ENCODE measurements around the gene NCOR2.

The NCOR2 gene

DNA sequence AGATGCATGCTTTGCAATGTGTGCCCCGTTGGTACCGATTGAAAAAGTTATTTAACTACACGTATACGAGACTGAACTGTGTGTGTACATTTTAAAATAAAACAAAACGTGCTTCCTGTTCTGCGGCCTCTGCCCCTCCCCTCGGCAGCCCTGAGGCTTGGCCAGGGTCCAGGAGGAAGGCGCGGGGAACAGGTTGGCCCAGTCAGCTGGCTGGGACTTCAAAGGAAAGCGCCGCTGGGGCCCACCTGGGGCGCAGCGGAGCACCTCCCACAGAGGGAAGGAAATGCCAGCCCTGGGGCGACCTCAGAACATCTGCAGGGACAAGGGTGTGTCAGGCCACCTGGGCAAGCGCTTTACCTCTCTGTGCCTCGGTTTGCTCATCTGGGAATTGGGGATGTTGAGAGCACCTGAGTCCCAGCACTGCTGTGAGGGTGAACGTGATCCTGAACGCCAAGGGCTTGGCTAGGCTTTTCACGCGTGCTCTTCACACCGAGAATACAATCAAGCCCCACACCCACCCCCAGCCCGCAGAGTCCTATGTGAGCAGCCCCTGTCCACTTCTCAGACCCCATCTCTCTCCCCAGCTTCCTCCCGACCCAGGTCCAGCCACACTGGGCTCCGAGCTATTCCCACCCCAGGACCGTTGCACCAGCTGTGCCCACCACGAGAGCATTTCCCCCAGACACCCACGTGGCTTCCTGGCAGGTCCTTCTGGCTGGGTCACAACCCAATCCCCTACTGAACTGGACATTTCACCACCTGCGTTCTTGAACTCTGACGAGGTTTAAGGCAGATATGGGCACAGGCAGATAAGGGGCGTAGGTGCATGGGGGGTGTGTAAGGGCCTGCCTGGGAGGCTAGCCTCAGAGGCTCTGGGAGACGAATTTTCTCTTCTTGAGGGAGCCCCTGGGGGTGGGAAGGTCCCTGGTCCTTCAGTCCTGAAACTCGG lies 41.9 kb upstream of the NCOR2 start:
- Histone ChIP-seq H3K4me1 (ENCODE audit: control insufficient read depth, insufficient read depth, low read length) (no peaks in the 10 kb centered on the region), H3K27ac (ENCODE audit: insufficient read depth, low read depth, low read length, poor library complexity, severe bottlenecking) (no peak overlapping the region), H3K27me3 (ENCODE audit: control insufficient read depth, insufficient read depth, low read length, poor library complexity, severe bottlenecking) (no peaks in the 10 kb centered on the region), H3K4me3 (ENCODE audit: insufficient read depth, low read depth, low read length) (no peak overlapping the region), H3K36me3 (ENCODE audit: control insufficient read depth, insufficient read depth, low read length) (no peaks in the 10 kb centered on the region), H3K9me3 (ENCODE audit: control insufficient read depth, low read length) (no peaks in the 10 kb centered on the region)
- WGBS, 2 experiments: 81 to 83% methylated on average over 32 of the region's 32 CpGs

DNA sequence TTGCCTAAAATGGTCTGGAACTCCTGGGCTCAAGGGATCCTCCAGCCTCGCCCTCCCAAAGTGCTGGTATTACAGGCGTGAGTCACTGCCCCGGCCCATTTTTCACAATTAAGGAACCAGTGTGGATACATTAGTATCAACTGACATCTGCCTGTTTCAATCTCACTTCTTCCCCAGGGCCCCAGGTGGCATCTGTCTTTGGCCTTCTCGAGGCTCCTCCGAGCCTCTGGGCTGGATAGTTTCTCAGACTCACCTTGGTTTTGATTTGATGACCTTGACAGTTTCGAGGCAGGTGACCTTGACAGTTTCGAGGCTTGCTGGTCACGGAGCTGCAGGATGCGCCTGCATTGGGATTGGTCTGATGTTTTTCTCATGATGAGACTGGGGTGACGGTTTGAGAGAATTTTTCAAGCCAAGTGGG lies 41.0 kb upstream of the NCOR2 start:
- whole genome bisulfite sequencing, 2 experiments: 91 to 92% methylated on average over 10 of the region's 10 CpGs
- Histone ChIP-seq H3K4me3 (ENCODE audit: insufficient read depth, low read depth, low read length) (no peak overlapping the region), H3K36me3 (ENCODE audit: control insufficient read depth, insufficient read depth, low read length) (no peaks in the 10 kb centered on the region), H3K4me1 (ENCODE audit: control insufficient read depth, insufficient read depth, low read length) (no peaks in the 10 kb centered on the region), H3K9me3 (ENCODE audit: control insufficient read depth, low read length) (no peaks in the 10 kb centered on the region), H3K27ac (ENCODE audit: insufficient read depth, low read depth, low read length, poor library complexity, severe bottlenecking) (no peak overlapping the region), H3K27me3 (ENCODE audit: control insufficient read depth, insufficient read depth, low read length, poor library complexity, severe bottlenecking) (no peaks in the 10 kb centered on the region)

DNA sequence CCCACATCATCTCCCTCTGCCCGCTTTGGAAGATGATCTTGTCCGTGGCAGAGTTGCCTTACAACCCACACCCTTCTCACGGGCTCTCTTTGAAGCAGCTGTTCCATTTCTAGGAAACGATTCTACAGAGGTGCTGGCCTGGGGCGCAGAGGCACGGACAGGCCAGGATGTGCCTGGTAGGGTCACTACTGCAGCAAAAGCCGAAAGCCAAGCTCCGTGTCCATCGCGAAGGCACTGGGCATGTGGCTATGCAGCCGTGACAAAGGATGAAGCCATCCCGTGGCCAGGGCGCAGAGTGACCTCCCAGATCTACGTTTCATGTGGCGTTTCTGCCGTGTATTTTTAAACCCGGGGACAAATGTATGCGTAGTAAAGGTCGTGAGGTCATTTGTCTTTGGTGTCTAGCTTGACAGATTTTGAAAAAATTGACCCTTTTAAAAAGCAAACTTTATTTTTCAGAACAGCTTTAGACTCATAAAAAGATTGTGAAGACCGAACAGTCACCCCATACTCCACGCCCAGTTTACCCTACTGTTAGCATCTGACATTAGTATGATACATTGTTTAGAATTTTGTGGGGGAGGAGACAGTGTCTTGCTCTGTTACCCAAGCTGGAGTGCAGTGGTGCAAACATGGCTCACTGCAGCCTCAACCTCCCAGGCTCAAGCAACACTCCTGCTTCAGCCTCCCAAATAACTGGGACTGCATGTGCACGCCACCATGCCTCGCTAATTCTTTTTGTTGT lies 40.4 kb upstream of the NCOR2 start:
- Histone ChIP-seq H3K4me1 (ENCODE audit: control insufficient read depth, insufficient read depth, low read length) (no peaks in the 10 kb centered on the region), H3K27me3 (ENCODE audit: control insufficient read depth, insufficient read depth, low read length, poor library complexity, severe bottlenecking) (no peaks in the 10 kb centered on the region), H3K4me3 (ENCODE audit: insufficient read depth, low read depth, low read length) (no peak overlapping the region), H3K27ac (ENCODE audit: insufficient read depth, low read depth, low read length, poor library complexity, severe bottlenecking) (no peak overlapping the region), H3K36me3 (ENCODE audit: control insufficient read depth, insufficient read depth, low read length) (no peaks in the 10 kb centered on the region), H3K9me3 (ENCODE audit: control insufficient read depth, low read length) (no peaks in the 10 kb centered on the region)
- WGBS, 2 experiments: 95% methylated on average over 23 of the region's 23 CpGs

DNA sequence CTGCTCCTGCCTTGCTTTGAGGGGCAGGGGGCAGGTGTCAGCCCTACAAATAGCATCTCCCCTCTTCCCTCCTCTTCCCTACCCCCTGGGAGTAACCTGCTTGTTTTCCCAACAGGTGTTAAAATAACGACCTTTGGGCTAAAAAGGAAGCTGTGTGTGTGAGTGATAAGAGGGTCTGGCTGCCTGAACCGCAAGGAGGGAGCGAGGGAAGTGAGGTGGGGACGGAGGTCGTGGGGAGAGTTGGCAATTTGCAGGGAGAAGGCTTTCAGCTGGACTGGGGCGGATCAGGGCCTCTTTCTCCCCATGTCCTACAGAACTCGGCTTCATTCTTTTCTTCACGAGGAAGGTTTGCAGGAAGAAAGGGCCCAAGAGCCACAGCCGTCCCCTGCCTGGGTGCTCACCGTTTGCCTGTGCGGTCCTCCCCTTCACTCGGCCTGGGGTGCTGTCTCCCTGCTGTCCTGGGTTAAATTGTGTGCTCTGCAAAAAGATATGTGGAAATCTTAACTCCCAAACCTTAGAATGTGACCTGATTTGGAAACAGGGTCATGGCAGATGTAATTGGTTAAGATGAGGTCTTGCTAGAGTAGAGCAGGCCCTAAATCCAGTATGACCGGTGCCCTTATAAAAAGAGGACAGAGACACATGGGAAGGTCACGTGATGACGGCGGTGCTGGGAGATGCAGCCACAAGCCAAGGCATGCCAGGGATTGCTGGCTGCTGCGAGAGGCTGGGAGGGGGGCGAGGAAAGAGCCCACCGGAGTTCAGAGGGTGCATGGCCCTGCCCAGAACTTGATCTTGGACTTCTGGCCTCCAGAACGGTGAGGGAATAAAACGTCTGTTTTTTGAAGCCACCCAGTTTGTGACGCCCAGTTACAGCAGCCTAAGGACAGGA lies 38.7 kb upstream of the NCOR2 start:
- H3K4me3 ChIP-seq (ENCODE audit: insufficient read depth, low read depth, low read length): no peak overlapping the region
- WGBS, 2 experiments: 86 to 87% methylated on average over 22 of the region's 22 CpGs
- no peak overlapping the region for H3K27ac ChIP-seq (ENCODE audit: insufficient read depth, low read depth, low read length, poor library complexity, severe bottlenecking)
- no peaks in the 10 kb centered on the region for H3K9me3 ChIP-seq (ENCODE audit: control insufficient read depth, low read length)
- H3K27me3 ChIP-seq (ENCODE audit: control insufficient read depth, insufficient read depth, low read length, poor library complexity, severe bottlenecking): no peaks in the 10 kb centered on the region
- no peaks in the 10 kb centered on the region for H3K4me1 ChIP-seq (ENCODE audit: control insufficient read depth, insufficient read depth, low read length)
- no peaks in the 10 kb centered on the region for H3K36me3 ChIP-seq (ENCODE audit: control insufficient read depth, insufficient read depth, low read length)

- Histone ChIP-seq H3K27ac (ENCODE audit: insufficient read depth, low read depth, low read length, poor library complexity, severe bottlenecking) (no peak overlapping the region), H3K4me1 (ENCODE audit: control insufficient read depth, insufficient read depth, low read length) (no peaks in the 10 kb centered on the region), H3K27me3 (ENCODE audit: control insufficient read depth, insufficient read depth, low read length, poor library complexity, severe bottlenecking) (no peaks in the 10 kb centered on the region), H3K4me3 (ENCODE audit: insufficient read depth, low read depth, low read length) (no peak overlapping the region), H3K36me3 (ENCODE audit: control insufficient read depth, insufficient read depth, low read length) (no peaks in the 10 kb centered on the region), H3K9me3 (ENCODE audit: control insufficient read depth, low read length) (no peaks in the 10 kb centered on the region)
- 84 to 87% methylated on average over 13 of the region's 13 CpGs for WGBS, 2 experiments
These were observed 37.9 kb upstream of the NCOR2 start for GRCh38 chr12:124605150-124605882.

DNA sequence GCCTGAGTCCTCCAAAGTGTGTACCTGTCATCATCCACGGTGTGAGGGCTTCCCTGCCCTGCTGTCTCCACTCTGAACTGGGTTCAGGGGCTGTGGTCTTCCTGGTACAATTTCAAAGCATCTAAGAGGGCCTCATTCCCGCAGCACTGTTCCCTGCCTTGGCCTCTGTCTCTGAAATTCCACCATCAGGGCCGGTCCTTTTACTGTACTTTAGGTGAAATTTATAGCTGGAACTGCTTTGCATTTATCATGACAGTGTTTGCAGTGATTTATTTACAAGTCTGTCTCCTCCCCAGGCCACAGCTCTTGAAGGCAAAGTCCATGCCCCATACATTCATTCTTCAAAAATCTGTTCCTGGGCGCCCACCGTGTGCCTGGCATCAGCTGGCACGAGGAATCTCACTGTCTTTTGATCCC lies 36.9 kb upstream of the NCOR2 start:
- H3K4me1 ChIP-seq (ENCODE audit: control insufficient read depth, insufficient read depth, low read length): no peaks in the 10 kb centered on the region
- 83 to 85% methylated on average over 6 of the region's 6 CpGs for WGBS, 2 experiments
- no peaks in the 10 kb centered on the region for H3K9me3 ChIP-seq (ENCODE audit: control insufficient read depth, low read length)
- no peaks in the 10 kb centered on the region for H3K36me3 ChIP-seq (ENCODE audit: control insufficient read depth, insufficient read depth, low read length)
- no peak overlapping the region for H3K27ac ChIP-seq (ENCODE audit: insufficient read depth, low read depth, low read length, poor library complexity, severe bottlenecking)
- H3K27me3 ChIP-seq (ENCODE audit: control insufficient read depth, insufficient read depth, low read length, poor library complexity, severe bottlenecking): no peaks in the 10 kb centered on the region
- no peak overlapping the region for H3K4me3 ChIP-seq (ENCODE audit: insufficient read depth, low read depth, low read length)

DNA sequence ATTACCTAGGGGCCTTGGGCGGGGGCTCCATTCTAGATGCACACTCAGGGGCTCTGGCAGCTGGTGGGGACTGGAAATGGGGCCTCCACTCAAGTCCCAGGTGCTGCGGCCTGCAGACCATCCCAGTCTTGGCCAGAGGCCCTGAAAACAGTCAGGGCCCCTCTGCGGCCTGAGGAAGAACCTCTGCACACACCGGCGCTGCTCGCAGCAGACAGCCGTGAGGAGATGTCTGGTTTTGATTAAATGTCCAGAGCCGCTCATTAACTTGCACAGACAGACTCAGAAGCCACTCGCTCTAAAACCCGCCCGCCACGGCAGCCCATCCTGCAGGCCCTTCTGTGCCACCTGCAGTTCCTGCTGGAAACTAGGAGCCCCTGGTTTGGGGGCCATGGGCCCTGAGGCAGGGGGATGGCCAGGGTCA lies 36.4 kb upstream of the NCOR2 start:
- 93 to 94% methylated on average over 12 of the region's 12 CpGs for WGBS, 2 experiments
- H3K36me3 ChIP-seq (ENCODE audit: control insufficient read depth, insufficient read depth, low read length): no peaks in the 10 kb centered on the region
- H3K27me3 ChIP-seq (ENCODE audit: control insufficient read depth, insufficient read depth, low read length, poor library complexity, severe bottlenecking): no peaks in the 10 kb centered on the region
- no peaks in the 10 kb centered on the region for H3K9me3 ChIP-seq (ENCODE audit: control insufficient read depth, low read length)
- H3K4me3 ChIP-seq (ENCODE audit: insufficient read depth, low read depth, low read length): no peak overlapping the region
- no peak overlapping the region for H3K27ac ChIP-seq (ENCODE audit: insufficient read depth, low read depth, low read length, poor library complexity, severe bottlenecking)
- H3K4me1 ChIP-seq (ENCODE audit: control insufficient read depth, insufficient read depth, low read length): no peaks in the 10 kb centered on the region

- Histone ChIP-seq H3K27ac (ENCODE audit: insufficient read depth, low read depth, low read length, poor library complexity, severe bottlenecking) (no peak overlapping the region), H3K27me3 (ENCODE audit: control insufficient read depth, insufficient read depth, low read length, poor library complexity, severe bottlenecking) (no peaks in the 10 kb centered on the region), H3K36me3 (ENCODE audit: control insufficient read depth, insufficient read depth, low read length) (no peaks in the 10 kb centered on the region), H3K4me3 (ENCODE audit: insufficient read depth, low read depth, low read length) (no peak overlapping the region), H3K9me3 (ENCODE audit: control insufficient read depth, low read length) (no peaks in the 10 kb centered on the region), H3K4me1 (ENCODE audit: control insufficient read depth, insufficient read depth, low read length) (no peaks in the 10 kb centered on the region)
- WGBS, 2 experiments: 81 to 84% methylated on average over 12 of the region's 12 CpGs
These were observed 35.7 kb upstream of the NCOR2 start for GRCh38 chr12:124603100-124603541.

- H3K27me3 ChIP-seq (ENCODE audit: control insufficient read depth, insufficient read depth, low read length, poor library complexity, severe bottlenecking): no peaks in the 10 kb centered on the region
- H3K27ac ChIP-seq (ENCODE audit: insufficient read depth, low read depth, low read length, poor library complexity, severe bottlenecking): no peak overlapping the region
- WGBS, 2 experiments: 89 to 91% methylated on average over 8 of the region's 8 CpGs
These were observed 34.3 kb upstream of the NCOR2 start for GRCh38 chr12:124601706-124602105.

More at GRCh38 chr12:124601706-124602105, 34.3 kb upstream of the NCOR2 start:
- no peaks in the 10 kb centered on the region for H3K36me3 ChIP-seq (ENCODE audit: control insufficient read depth, insufficient read depth, low read length)
- H3K9me3 ChIP-seq (ENCODE audit: control insufficient read depth, low read length): no peaks in the 10 kb centered on the region
- no peak overlapping the region for H3K4me3 ChIP-seq (ENCODE audit: insufficient read depth, low read depth, low read length)
- no peaks in the 10 kb centered on the region for H3K4me1 ChIP-seq (ENCODE audit: control insufficient read depth, insufficient read depth, low read length)

Data from ectodermal cell (in vitro differentiated cells).